ENCODE measurements around the gene ANK3.
"Not testable (repeated sequence)": the region's sequence is repeated elsewhere in the genome, so short reads cannot be mapped to it uniquely, and the experiment has no call there.

The ANK3 gene

GRCh38 chr10:60042914-60043313 is 346.8 kb downstream of the ANK3 start:
- intact Hi-C loops (cut with DNase I; ENCODE audit: low total_unique reads), result no loop called here
- peaks cover 0 to 70% (median 29%) of the 10 kb centered on the region in 4 donors for H3K4me1 ChIP-seq
- no peaks in the 10 kb centered on the region for H3K9me3 ChIP-seq
- H3K27ac ChIP-seq, result peak overlapping the region; percentile 60 to 66
- H3K36me3 ChIP-seq, result no peaks in the 10 kb centered on the region
- DNase-seq, result no peak
- TF ChIP-seq CTCF (IDR thresholded peaks at IDR 0.05), result no peak
- H3K4me3 ChIP-seq, result no peak overlapping the region
- H3K27me3 ChIP-seq, result no peaks in the 10 kb centered on the region

GRCh38 chr10:60042262-60042661 is 347.4 kb downstream of the ANK3 start:
- Histone ChIP-seq H3K27ac (peak overlapping the region; percentile 60 to 66), H3K9me3 (no peaks in the 10 kb centered on the region), H3K36me3 (no peaks in the 10 kb centered on the region), H3K27me3 (no peaks in the 10 kb centered on the region), H3K4me1 (peaks cover 0 to 69% (median 29%) of the 10 kb centered on the region in 4 donors), H3K4me3 (no peak overlapping the region)
- TF ChIP-seq CTCF (IDR thresholded peaks at IDR 0.05), result no peak
- no peak for DNase-seq
- intact Hi-C loops (cut with DNase I; ENCODE audit: low total_unique reads), result no loop called here

- Histone ChIP-seq H3K4me3 (no peak overlapping the region), H3K27me3 (no peaks in the 10 kb centered on the region), H3K9me3 (no peaks in the 10 kb centered on the region), H3K27ac (peak overlapping the region; percentile 60 to 66), H3K4me1 (peaks cover 0 to 69% (median 29%) of the 10 kb centered on the region in 4 donors), H3K36me3 (no peaks in the 10 kb centered on the region)
- intact Hi-C loops (cut with DNase I; ENCODE audit: low total_unique reads), result no loop called here
- TF ChIP-seq CTCF (IDR thresholded peaks at IDR 0.05), result no peak
- no peak for DNase-seq
Observed at GRCh38 chr10:60041489-60042133, 348.1 kb downstream of the ANK3 start.

- peak overlapping the region in 1 of 2 donors; percentile 5 for H3K4me3 ChIP-seq
- H3K36me3 ChIP-seq, result no peaks in the 10 kb centered on the region
- TF ChIP-seq CTCF (IDR thresholded peaks at IDR 0.05), result no peak
- intact Hi-C loops (cut with DNase I; ENCODE audit: low total_unique reads), result no loop called here
- H3K4me1 ChIP-seq, result peaks cover 0 to 58% (median 25%) of the 10 kb centered on the region in 4 donors
- no peaks in the 10 kb centered on the region for H3K9me3 ChIP-seq
- no peak for DNase-seq
- H3K27ac ChIP-seq, result peak overlapping the region; percentile 60 to 66
- no peaks in the 10 kb centered on the region for H3K27me3 ChIP-seq
Observed at GRCh38 chr10:60040014-60040662, 349.5 kb downstream of the ANK3 start.

GRCh38 chr10:60035984-60036383 is 353.7 kb downstream of the ANK3 start:
- H3K27me3 ChIP-seq, result no peaks in the 10 kb centered on the region
- intact Hi-C loops (cut with DNase I; ENCODE audit: low total_unique reads), result loop anchor here (10.0 kb wide), 1 partner anchor 121 kb away; no protein-coding TSS in a partner anchor
- no peaks in the 10 kb centered on the region for H3K9me3 ChIP-seq
- H3K27ac ChIP-seq, result no peak overlapping the region
- H3K4me3 ChIP-seq, result no peak overlapping the region
- no peak for TF ChIP-seq CTCF (IDR thresholded peaks at IDR 0.05)
- no peak for DNase-seq
- peaks cover 0 to 33% (median 4%) of the 10 kb centered on the region in 4 donors for H3K4me1 ChIP-seq
- no peaks in the 10 kb centered on the region for H3K36me3 ChIP-seq

- H3K36me3 ChIP-seq, H3K9me3 ChIP-seq, H3K27me3 ChIP-seq, H3K4me3 ChIP-seq, DNase-seq, H3K27ac ChIP-seq: not testable (repeated sequence)
- H3K4me1 ChIP-seq, result peaks cover 0 to 27% (median 0%) of the 10 kb centered on the region in 4 donors
- intact Hi-C loops (cut with DNase I; ENCODE audit: low total_unique reads), result loop anchor here (10.0 kb wide), 1 partner anchor 121 kb away; no protein-coding TSS in a partner anchor
Observed at GRCh38 chr10:60035375-60035774, 354.3 kb downstream of the ANK3 start.
